Panc1 (cell line): Measurements from ENCODE around the gene YLPM1. TPM values are rescaled to one million over a fixed set of nuclear protein-coding genes. Genes with fewer than 3 reads are reported as not detected.

Source experiments
- ATAC-seq: fragments of 200-7000 bp; cut with Tn5 transposase; 2 replicates; pipeline ENCODE4 v1.9.1; 2020; ENCODE audit warnings: mild to moderate bottlenecking, moderate library complexity
- BruUV-seq: library from RNA; stranded (reverse); fragments of 400-500 nt; replicated peaks from 2 replicates; lab custom pipeline; 2021; lab: Mats Ljungman, UMichigan
- CTCF ChIA-PET: fragments of 300-600 bp; sonication (Branson Sonifier 250); formaldehyde crosslinking; loops from one replicate; lab custom pipeline; 2022; ENCODE audit warnings: antibody characterized with exemption; lab: Charles Lee
- POLR2A ChIA-PET: fragments of 300-600 bp; sonication (Branson Sonifier 250); formaldehyde crosslinking; loops from one replicate; lab custom pipeline; 2022; ENCODE audit warnings: antibody characterized with exemption; lab: Charles Lee
- DNase-seq: peaks from one replicate; pipeline ENCODE4 v3.0.0-alpha.2; 2010; ENCODE audit warnings: low read depth, low spot score
- H3K27ac ChIP-seq: 2 replicates; pipeline ENCODE4 v1.5.1; 2011; ENCODE audit warnings: mild to moderate bottlenecking, low read length, inconsistent platforms
- H3K27me3 ChIP-seq: fragments of 200-500 bp; sonication (Bioruptor generic); 2 replicates; pipeline ENCODE4 v1.6.0; 2014; ENCODE audit warnings: low read length, inconsistent platforms; ENCODE audit not compliant: control insufficient read depth, insufficient read depth
- H3K36me3 ChIP-seq: fragments of 200-500 bp; sonication (Bioruptor generic); 2 replicates; pipeline ENCODE4 v1.5.1; 2014; ENCODE audit warnings: inconsistent platforms, mild to moderate bottlenecking, low read length, moderate library complexity; ENCODE audit not compliant: control insufficient read depth, insufficient read depth
- H3K4me1 ChIP-seq: 2 replicates; pipeline ENCODE4 v1.5.1; 2011; ENCODE audit warnings: inconsistent platforms, mild to moderate bottlenecking, low read length, moderate library complexity; ENCODE audit not compliant: control insufficient read depth, insufficient read depth
- H3K4me3 ChIP-seq, 2 experiments: 2 replicates each; pipeline ENCODE4 v1.5.1; 2011 to 2012; ENCODE audit warnings: low read depth in 2 of 2, low read length in 2 of 2, mild to moderate bottlenecking in 2 of 2, inconsistent platforms in 1 of 2, moderate library complexity in 1 of 2
- H3K9me3 ChIP-seq: fragments of 200-500 bp; sonication (Bioruptor generic); 2 replicates; pipeline ENCODE4 v1.5.1; 2014; ENCODE audit warnings: low read depth, mild to moderate bottlenecking, inconsistent platforms, low read length, moderate library complexity; ENCODE audit not compliant: control insufficient read depth, insufficient read depth
- POLR2AphosphoS5 ChIP-seq: IDR thresholded peaks from 2 replicates; pipeline ENCODE4 v1.6.1; 2012; ENCODE audit warnings: mild to moderate bottlenecking, low read depth, low read length, moderate library complexity
- SIN3A ChIP-seq: IDR thresholded peaks from 2 replicates; pipeline ENCODE4 v1.6.1; 2012; ENCODE audit warnings: low read depth, mild to moderate bottlenecking, low read length, moderate library complexity, borderline replicate concordance; ENCODE audit not compliant: insufficient read depth
- TCF7L2 ChIP-seq: IDR thresholded peaks from 2 replicates; pipeline ENCODE4 v1.6.1; 2011; ENCODE audit warnings: mild to moderate bottlenecking, low read depth, low read length, inconsistent platforms
- in situ Hi-C: cut with HindIII; loops from 2 replicates; pipeline ENCODE4 v1.10.0; 2016; ENCODE audit warnings: low sequenced_read_pairs, low pct_unique_long_range_greater_than_20kb
- intact Hi-C: fragments of 100-400 bp; cut with micrococcal nuclease; formaldehyde crosslinking; loops from one replicate; pipeline ENCODE4 v1.10.0; 2022; ENCODE audit not compliant: unreplicated experiment
- total RNA-seq: library from RNA; stranded (reverse); gene quantifications from one replicate; pipeline ENCODE4 v1.2.1, GENCODE V29; 2021; ENCODE audit not compliant: unreplicated experiment
- TF ChIP-seq, protein P1 (sequence below), 2 experiments: IDR thresholded peaks; 2 replicates each; pipeline ENCODE4 v1.6.1; 2011 to 2012; ENCODE audit warnings: low read depth in 2 of 2, control low read depth in 1 of 2, low read length in 1 of 2, mild to moderate bottlenecking in 1 of 2, moderate library complexity in 1 of 2; ENCODE audit not compliant: insufficient read depth in 1 of 2
- TF ChIP-seq, protein P2 (sequence below): fragments of 450-650 bp; IDR thresholded peaks from 2 replicates; pipeline ENCODE4 v1.5.1; 2017; ENCODE audit warnings: mild to moderate bottlenecking

YLPM1 gene
- total RNA-seq, 1 experiment from 2014 or later, result 38.9 TPM

DNA sequence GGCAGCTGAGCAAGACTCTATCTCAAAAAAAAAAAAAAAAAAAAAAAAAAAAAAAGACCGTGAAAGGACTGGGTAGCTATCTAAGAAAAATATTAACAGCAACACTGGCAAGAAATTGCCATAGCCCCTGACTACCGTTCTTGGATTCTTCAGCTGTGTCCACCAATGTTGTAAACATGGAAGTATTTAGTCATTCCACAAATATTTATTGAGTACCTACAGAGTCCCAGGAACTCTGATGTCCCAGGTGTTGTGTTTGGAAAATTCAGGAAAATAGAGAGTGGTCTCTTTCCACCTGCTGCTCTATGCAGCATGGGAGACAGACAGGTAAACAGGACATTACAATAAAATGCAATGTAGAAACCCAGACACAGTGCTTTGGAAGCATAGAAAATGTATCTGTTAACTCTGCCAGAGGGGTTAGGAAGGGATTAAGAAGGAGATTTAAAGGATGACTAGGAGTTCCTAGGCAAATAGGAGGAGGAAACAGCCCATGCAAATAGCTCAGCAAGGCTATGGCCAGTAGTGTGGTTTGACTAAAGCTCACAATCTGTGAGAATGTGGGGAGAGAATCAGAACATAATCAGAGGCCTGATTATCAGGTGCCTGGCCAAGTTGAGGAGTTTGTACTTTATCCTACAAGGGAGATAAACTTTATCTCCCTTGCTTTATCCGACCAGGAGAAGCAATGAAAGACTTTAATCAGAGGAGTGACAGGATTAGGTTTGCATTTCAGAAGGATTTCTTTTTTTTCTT, 116.5 kb downstream of the YLPM1 start:
- POLR2A ChIA-PET, result interaction anchor here (0.6 kb wide), 1 partner anchor 162 kb away, joined by 3 read pairs; no protein-coding TSS in a partner anchor
- H3K36me3 ChIP-seq, result no peaks in the 10 kb centered on the region; the same call in 1 of the 2 replicates
- in situ Hi-C loops, result no loop called here
- no peaks in the 10 kb centered on the region for H3K9me3 ChIP-seq
- DNase-seq, result no peak
- no TSS peak for BruUV-seq
- CTCF ChIA-PET, result interaction anchor here (0.7 kb wide), 1 partner anchor 1163 kb away, joined by 4 read pairs; no protein-coding TSS in a partner anchor
- TF ChIP-seq, protein P1, sequence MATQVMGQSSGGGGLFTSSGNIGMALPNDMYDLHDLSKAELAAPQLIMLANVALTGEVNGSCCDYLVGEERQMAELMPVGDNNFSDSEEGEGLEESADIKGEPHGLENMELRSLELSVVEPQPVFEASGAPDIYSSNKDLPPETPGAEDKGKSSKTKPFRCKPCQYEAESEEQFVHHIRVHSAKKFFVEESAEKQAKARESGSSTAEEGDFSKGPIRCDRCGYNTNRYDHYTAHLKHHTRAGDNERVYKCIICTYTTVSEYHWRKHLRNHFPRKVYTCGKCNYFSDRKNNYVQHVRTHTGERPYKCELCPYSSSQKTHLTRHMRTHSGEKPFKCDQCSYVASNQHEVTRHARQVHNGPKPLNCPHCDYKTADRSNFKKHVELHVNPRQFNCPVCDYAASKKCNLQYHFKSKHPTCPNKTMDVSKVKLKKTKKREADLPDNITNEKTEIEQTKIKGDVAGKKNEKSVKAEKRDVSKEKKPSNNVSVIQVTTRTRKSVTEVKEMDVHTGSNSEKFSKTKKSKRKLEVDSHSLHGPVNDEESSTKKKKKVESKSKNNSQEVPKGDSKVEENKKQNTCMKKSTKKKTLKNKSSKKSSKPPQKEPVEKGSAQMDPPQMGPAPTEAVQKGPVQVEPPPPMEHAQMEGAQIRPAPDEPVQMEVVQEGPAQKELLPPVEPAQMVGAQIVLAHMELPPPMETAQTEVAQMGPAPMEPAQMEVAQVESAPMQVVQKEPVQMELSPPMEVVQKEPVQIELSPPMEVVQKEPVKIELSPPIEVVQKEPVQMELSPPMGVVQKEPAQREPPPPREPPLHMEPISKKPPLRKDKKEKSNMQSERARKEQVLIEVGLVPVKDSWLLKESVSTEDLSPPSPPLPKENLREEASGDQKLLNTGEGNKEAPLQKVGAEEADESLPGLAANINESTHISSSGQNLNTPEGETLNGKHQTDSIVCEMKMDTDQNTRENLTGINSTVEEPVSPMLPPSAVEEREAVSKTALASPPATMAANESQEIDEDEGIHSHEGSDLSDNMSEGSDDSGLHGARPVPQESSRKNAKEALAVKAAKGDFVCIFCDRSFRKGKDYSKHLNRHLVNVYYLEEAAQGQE (IDR thresholded peaks at IDR 0.05; ENCODE audit: insufficient read depth in 1 of 2, low read depth in 2 of 2, low read length in 1 of 2), result no peak
- TF ChIP-seq, protein P2, sequence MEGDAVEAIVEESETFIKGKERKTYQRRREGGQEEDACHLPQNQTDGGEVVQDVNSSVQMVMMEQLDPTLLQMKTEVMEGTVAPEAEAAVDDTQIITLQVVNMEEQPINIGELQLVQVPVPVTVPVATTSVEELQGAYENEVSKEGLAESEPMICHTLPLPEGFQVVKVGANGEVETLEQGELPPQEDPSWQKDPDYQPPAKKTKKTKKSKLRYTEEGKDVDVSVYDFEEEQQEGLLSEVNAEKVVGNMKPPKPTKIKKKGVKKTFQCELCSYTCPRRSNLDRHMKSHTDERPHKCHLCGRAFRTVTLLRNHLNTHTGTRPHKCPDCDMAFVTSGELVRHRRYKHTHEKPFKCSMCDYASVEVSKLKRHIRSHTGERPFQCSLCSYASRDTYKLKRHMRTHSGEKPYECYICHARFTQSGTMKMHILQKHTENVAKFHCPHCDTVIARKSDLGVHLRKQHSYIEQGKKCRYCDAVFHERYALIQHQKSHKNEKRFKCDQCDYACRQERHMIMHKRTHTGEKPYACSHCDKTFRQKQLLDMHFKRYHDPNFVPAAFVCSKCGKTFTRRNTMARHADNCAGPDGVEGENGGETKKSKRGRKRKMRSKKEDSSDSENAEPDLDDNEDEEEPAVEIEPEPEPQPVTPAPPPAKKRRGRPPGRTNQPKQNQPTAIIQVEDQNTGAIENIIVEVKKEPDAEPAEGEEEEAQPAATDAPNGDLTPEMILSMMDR, result no peak
- no peak for TF ChIP-seq TCF7L2
- TF ChIP-seq SIN3A, result no peak
- TF ChIP-seq POLR2AphosphoS5, result no peak
- H3K4me1 ChIP-seq, result peaks cover 13% of the 10 kb centered on the region
- intact Hi-C loops, result no loop called here
- no peak overlapping the region for H3K4me3 ChIP-seq
- H3K27me3 ChIP-seq, result no peaks in the 10 kb centered on the region
- H3K27ac ChIP-seq, result no peak overlapping the region
- no peak for ATAC-seq

DNA sequence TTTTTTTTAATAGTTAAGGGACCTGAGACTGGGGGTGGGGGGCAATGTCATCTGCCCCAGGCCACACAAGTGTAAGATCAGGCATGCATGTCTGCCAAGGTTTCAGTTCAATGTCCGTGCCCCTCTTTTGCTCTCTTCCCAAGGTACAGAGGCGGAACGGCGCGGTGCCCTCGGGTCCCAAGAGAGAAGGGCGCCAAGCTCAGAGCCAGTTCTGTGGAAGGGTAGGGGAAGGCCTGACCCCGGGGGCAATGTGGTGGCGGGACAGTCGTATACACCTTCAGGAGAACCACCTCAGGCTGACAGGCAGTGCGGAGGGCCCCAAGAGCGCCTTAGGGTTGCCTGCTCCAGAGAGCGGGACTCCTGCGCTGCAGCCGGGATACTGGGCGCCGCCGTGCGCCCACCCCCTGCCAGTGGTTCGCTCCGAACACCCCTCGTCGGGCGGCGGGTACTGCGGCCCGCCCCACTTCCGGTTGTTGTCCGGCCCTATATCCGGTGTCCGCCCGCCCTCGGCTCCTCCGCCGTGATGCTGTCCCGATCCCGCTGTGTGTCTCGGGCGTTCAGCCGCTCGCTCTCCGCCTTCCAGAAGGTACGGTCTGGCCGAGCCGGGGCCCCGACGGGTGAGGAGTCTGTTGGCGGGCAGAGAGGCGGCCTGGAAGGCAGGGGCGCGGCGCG, 118.5 kb downstream of the YLPM1 start, which contains the start of gene DLST:
DLST (plus strand) TSS at position 486 of the 672 bp plus-strand sequence; CDS start at position 524, 38 bp downstream.
- ATAC-seq (peak; percentile 99), DNase-seq (no peak)
- H3K27ac ChIP-seq, result peak within 1 kb of the TSS; percentile 93
- intact Hi-C loops, result no loop called here
- no TSS peak for BruUV-seq
- POLR2A ChIA-PET, result no interaction called here
- TF ChIP-seq TCF7L2 (0 out of 2 replicates have a peak, but pooled peaks have one; percentile 51), POLR2AphosphoS5 (peak; percentile 87), SIN3A (0 out of 2 replicates have a peak, but pooled peaks have one; percentile 72)
- TF ChIP-seq, protein P2, result no peak
- TF ChIP-seq, protein P1 (IDR thresholded peaks at IDR 0.05; ENCODE audit: insufficient read depth in 1 of 2, low read depth in 2 of 2, low read length in 1 of 2), result no peak
- peaks cover 15% of the 10 kb centered on the region for H3K4me1 ChIP-seq
- in situ Hi-C loops, result no loop called here
- no peaks in the 10 kb centered on the region for H3K9me3 ChIP-seq
- peaks cover 2% of the 10 kb centered on the region for H3K36me3 ChIP-seq
- no peaks in the 10 kb centered on the region for H3K27me3 ChIP-seq
- CTCF ChIA-PET, result no interaction called here
- H3K4me3 ChIP-seq, result peak within 1 kb of the TSS; percentile 91 to 97
